Retinal pigment epithelial cell (primary cell): Measurements from ENCODE around the gene ATF6B.

ENCODE experiments used
- DNase-seq: peaks from one replicate; pipeline ENCODE4 v3.0.0-alpha.2; 2010; ENCODE audit warnings: low read depth
- H3K4me3 ChIP-seq: 2 replicates; pipeline ENCODE4 v1.5.1; 2011; ENCODE audit warnings: mild to moderate bottlenecking, low read length, control low read depth, moderate library complexity
- CTCF ChIP-seq: conservative IDR thresholded peaks from 2 replicates; pipeline ENCODE4 v1.5.1; 2011; ENCODE audit warnings: low read depth, low read length, control low read depth, inconsistent platforms

ATF6B gene

GRCh38 chr6:32140420-32141046 is 12.5 kb upstream of the ATF6B start:
- DNase-seq: no peak
- no peak for TF ChIP-seq CTCF

GRCh38 chr6:32139590-32139989 is 11.5 kb upstream of the ATF6B start:
- TF ChIP-seq CTCF: no peak
- no peak overlapping the region for H3K4me3 ChIP-seq
- DNase-seq: no peak

More at GRCh38 chr6:32140420-32141046, 12.5 kb upstream of the ATF6B start:
- H3K4me3 ChIP-seq: no peak overlapping the region

DNA sequence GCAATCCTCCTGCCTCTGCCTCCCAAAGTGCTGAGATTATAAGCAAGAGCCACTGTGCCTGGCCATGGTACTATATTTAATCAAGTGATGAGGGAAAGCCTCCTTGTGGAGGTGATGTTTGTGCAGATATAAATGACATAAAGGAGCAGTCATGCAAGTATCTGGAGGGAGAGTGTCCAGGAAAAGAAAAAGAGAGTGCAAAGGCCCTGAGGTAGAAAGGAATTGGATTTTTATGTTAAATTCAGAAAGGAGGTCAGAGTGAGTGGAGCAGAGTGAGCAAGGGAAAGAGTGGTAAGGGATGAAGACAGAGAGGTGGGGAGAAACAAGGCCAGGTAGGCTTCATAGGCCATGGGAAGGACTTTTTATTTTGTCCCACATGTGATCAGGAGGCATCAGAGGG is 9.4 kb upstream of the ATF6B start:
- no peak for DNase-seq

DNA sequence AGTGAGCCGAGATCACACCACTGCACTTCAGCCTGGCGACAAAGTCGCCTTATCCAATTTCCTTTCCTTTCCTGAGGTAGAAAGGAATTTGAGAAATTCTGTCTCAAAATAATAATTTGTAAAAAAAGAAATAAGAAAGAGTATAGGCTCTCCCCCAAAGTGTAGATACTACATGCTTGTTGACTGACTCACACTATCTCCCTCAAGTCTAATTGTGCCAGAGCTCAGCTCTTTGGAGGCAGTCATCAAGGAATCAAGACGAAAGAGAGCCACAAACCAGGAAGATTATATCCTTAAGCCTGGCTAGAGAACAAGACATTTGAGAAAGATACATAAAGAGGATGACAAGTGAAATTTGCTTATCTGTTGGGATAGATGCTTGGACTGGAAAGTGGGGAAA is 5.7 kb upstream of the ATF6B start:
- no peak for TF ChIP-seq CTCF
- DNase-seq: no peak
- H3K4me3 ChIP-seq: no peak overlapping the region

More for the DNA sequence above, 9.4 kb upstream of the ATF6B start:
- TF ChIP-seq CTCF: no peak
- no peak overlapping the region for H3K4me3 ChIP-seq

- no peak for TF ChIP-seq CTCF
- no peak overlapping the region for H3K4me3 ChIP-seq
- DNase-seq: no peak
Measured at GRCh38 chr6:32132110-32132509, 4.1 kb upstream of the ATF6B start.

DNA sequence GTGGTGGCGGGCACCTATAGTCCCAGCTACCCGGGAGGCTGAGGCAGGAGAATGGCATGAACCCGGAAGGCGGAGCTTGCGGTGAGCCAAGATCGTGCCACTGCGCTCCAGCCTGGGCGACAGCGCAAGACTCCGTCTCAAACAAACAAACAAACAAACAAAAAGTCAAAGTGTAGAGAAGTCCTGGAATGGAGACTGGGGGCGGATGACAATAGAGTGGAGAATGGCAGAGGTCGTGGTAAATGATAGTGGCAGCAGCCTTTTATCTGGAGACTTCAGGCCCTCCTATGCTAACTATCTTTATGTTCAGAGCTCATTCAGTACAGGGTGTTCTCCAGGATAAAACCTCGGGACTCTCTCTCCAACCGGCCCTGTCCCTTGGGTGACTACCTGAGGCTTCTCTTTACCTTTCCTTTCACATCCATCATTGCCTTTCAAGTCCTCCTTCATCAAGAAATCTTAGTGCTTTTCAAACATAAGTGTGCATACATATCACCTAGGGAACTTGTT is 3.4 kb upstream of the ATF6B start:
- DNase-seq: no peak
- H3K4me3 ChIP-seq: no peak overlapping the region

More for the DNA sequence above, 3.4 kb upstream of the ATF6B start:
- no peak for TF ChIP-seq CTCF
